PC-9 (cell line): ENCODE data around the gene SPON2.

Source experiments
- CTCF ChIP-seq: fragments of 200-600 bp; sonication (generic); conservative IDR thresholded peaks from 2 replicates; pipeline ENCODE4 v1.6.1; 2017; ENCODE audit warnings: mixed run types, antibody characterized with exemption, mild to moderate bottlenecking, moderate library complexity
- EZH2 ChIP-seq: fragments of 200-600 bp; sonication (generic); IDR thresholded peaks from 2 replicates; pipeline ENCODE4 v1.8.0; 2017; ENCODE audit warnings: antibody characterized with exemption, low read depth

GRCh38 chr4:1183985-1184773 lies 11.8 kb upstream of the SPON2 start:
- TF ChIP-seq CTCF: no peak
- TF ChIP-seq EZH2: no peak
